Astrocyte of the cerebellum (primary cell): ENCODE measurements around the gene ADAMTS20.

Source experiments
- DNase-seq: peaks from one replicate; pipeline ENCODE4 v3.0.0-alpha.2; 2011; ENCODE audit warnings: low read depth
- H3K4me3 ChIP-seq: 2 replicates; pipeline ENCODE4 v1.5.1; 2011; ENCODE audit warnings: mild to moderate bottlenecking, low read depth, low read length, moderate library complexity
- in situ Hi-C: cut with HindIII; loops from 2 replicates; pipeline ENCODE4 v1.10.0; 2017; ENCODE audit warnings: low sequenced_read_pairs
- TF ChIP-seq, protein P1 (sequence below): IDR thresholded peaks from 2 replicates; pipeline ENCODE4 v1.5.1; 2012; ENCODE audit warnings: low read length, low read depth, moderate library complexity, mild to moderate bottlenecking; ENCODE audit errors: missing control alignments

The ADAMTS20 gene

DNA sequence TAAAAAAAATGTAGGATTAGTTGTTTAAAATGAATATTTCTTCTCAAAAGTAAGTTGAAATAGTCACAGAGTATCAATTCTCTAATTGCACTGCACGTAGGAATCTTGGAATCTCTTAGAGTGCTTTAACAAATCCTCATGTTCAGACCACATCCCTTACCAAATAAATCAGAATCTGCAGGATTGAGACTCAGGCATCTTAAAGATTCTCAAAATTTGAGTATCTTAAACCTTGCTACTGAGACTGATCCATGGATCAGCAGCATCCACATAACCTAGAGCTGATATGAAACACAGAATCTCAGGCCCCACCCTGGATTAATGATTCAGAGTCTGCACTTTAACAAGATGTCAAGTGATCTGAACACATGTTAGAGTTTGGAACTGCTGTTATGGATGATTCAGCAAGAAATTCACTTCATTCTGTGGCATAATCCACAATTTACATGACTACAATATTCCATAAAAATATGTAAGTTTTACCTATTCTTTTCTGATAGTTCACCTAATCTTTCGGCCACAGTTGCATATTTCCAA, 58.7 kb downstream of the ADAMTS20 start:
- TF ChIP-seq, protein P1, sequence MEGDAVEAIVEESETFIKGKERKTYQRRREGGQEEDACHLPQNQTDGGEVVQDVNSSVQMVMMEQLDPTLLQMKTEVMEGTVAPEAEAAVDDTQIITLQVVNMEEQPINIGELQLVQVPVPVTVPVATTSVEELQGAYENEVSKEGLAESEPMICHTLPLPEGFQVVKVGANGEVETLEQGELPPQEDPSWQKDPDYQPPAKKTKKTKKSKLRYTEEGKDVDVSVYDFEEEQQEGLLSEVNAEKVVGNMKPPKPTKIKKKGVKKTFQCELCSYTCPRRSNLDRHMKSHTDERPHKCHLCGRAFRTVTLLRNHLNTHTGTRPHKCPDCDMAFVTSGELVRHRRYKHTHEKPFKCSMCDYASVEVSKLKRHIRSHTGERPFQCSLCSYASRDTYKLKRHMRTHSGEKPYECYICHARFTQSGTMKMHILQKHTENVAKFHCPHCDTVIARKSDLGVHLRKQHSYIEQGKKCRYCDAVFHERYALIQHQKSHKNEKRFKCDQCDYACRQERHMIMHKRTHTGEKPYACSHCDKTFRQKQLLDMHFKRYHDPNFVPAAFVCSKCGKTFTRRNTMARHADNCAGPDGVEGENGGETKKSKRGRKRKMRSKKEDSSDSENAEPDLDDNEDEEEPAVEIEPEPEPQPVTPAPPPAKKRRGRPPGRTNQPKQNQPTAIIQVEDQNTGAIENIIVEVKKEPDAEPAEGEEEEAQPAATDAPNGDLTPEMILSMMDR, result no peak
- H3K4me3 ChIP-seq, result no peak overlapping the region
- in situ Hi-C loops, result loop anchor here (10.0 kb wide), 1 partner anchor 391 kb away; no protein-coding TSS in a partner anchor
- DNase-seq, result no peak

DNA sequence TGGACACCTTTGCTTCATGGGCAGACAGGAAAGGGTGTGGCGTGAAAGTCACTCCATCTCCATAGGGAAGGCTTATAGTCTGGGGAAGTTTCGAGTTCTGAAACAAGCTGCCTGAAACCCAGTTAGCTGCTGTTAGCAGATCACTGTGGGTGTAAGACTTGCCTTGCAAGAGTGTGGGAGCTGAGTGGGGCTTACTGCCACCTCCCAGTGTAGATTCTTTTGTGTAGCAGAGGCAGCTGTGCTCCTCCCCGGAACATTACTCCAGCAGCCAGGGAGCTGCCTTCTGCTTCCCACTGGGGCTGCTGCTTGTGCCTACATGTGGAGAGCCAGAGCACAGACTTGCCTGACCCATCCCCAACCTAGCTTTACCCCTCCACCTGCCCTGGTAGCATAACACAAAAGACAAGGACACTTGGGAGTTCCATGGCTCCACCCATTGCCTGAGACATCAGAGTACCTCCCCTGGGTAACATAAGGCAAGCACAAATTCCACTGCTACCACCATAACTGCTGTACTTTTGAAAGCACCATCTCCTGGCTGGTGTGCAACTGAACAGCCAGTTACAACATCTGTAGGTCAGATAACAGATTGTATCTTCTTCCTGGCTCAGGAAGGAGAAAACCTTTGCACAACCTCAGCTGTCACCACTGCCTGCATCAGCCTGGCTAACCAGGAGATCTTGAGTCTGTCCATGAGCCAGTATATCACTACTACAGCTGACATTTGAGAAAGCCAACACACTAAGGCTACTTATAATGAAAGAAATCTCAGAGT, 69.5 kb downstream of the ADAMTS20 start:
- TF ChIP-seq, protein P1, result no peak
- DNase-seq, result no peak
- in situ Hi-C loops, result no loop called here
- no peak overlapping the region for H3K4me3 ChIP-seq

DNA sequence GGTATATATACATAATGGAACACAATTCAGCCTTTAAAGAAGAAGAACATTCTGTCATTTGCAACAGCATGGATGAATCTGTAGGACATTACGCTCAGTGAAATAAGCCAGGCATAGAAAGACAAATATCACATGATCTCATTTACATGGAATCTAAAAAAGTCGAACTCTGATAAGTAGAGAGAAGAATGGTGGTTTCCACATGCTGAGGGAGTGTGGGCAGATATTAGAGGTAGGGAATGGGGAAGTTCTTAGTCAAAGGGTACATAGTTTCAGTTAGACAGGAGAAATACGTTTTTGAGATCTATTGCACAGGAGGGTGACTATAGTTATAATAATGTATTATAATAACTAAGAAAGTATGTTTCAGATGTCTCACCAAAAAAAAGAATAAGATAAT, 71.4 kb downstream of the ADAMTS20 start:
- TF ChIP-seq, protein P1, result no peak
- no peak for DNase-seq
- H3K4me3 ChIP-seq, result no peak overlapping the region
- in situ Hi-C loops, result no loop called here

DNA sequence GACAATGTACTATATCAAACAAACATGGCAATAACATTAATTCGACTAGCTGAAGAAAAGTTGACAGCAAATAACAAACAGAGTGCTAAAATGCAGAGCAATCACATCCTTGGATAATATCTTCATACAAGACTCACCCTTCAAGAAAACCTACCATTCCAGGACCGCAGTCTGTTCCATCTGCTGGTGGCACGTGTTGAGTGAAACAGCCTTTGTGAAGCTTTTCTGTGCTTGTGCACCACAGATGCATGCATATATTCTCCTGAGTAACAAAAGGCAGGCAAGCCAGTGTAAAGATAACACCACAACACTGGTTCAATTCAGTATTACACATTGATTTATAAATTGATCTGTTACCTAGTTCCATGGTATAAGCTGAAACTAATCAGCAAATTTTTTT, 89.3 kb downstream of the ADAMTS20 start:
- no peak overlapping the region for H3K4me3 ChIP-seq
- in situ Hi-C loops, result no loop called here
- no peak for DNase-seq

DNA sequence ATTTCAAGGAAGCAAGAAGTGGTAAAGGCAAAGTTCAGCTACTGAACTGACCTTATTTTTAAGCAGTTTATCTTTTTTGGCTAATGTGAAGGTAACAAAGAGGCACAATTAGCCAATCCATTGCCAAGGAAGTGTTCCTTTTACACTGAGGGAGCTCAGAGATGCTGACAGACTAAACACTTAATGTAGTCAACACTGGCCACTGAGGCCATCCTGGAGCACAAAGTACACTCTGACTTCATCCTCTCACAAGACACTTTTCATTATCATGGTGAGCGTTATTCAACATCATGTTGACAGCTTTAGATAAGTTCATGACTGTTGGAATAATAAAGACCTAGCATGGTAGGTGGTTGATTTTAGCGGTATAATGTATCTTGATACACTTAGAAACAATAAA, 89.9 kb downstream of the ADAMTS20 start:
- in situ Hi-C loops, result no loop called here
- DNase-seq, result no peak
- TF ChIP-seq, protein P1, result no peak
- no peak overlapping the region for H3K4me3 ChIP-seq

More for the DNA sequence above, 89.3 kb downstream of the ADAMTS20 start:
- TF ChIP-seq, protein P1, result no peak

DNA sequence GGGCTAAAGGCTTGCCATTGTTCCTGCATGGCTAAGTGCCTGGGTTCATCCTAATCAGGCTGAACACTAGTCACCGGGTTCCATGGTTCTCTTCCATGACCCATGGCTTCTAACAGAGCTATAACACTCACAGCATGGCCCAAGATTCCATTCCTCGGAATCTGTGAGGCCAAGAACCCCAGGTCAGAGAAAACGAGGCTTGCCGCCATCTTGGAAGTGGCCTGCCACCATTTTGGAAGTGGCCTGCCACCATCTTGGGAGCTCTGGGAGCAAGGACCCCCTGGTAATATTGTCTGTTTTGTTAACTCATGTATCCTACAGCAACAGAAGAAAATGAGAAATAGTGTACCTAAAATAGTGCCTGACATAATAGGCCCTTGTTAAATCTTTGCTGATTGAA, 92.7 kb downstream of the ADAMTS20 start:
- TF ChIP-seq, protein P1, result no peak
- in situ Hi-C loops, result no loop called here

More for the DNA sequence above, 92.7 kb downstream of the ADAMTS20 start:
- no peak for DNase-seq
- no peak overlapping the region for H3K4me3 ChIP-seq
